ENCODE data around the gene TPPP3. TPM values are rescaled to one million over a fixed set of nuclear protein-coding genes. Genes with fewer than 3 reads are reported as not detected.

The TPPP3 gene
- total and polyA plus RNA-seq, 8 donors = 79.2 to 403 (median 335) TPM

DNA sequence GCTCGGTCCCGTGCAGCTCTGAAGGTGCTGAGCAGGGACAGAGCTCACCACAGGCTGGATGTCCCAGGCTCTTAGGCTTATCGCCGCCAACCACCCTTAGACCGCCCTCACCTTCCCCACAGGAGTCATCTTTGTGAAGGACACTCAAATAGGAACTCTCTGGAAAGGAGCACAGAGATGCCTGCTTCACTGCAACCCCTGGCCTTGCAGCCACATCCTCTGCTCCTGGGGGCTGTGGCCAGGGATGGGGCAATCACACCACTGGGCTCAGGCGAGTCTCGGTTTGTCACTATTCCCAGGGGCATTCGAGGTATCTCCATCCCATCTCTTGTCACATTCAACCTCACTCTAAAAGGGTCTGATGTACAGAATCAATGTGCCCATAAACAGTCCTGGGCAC is 12.0 kb upstream of the TPPP3 start:
- no peaks in the 10 kb centered on the region for H3K36me3 ChIP-seq
- H3K4me1 ChIP-seq = peaks cover 6 to 25% of the 10 kb centered on the region in 2 donors
- no peaks in the 10 kb centered on the region for H3K9me3 ChIP-seq
- ATAC-seq (peak; percentile 39), DNase-seq (no peak)
- H3K27me3 ChIP-seq = no peaks in the 10 kb centered on the region
- no peak overlapping the region for H3K4me3 ChIP-seq
- peak overlapping the region; percentile 71 to 80 for H3K27ac ChIP-seq
- intact Hi-C loops (cut with DNase I) = no loop called here
- TF ChIP-seq, protein P1, sequence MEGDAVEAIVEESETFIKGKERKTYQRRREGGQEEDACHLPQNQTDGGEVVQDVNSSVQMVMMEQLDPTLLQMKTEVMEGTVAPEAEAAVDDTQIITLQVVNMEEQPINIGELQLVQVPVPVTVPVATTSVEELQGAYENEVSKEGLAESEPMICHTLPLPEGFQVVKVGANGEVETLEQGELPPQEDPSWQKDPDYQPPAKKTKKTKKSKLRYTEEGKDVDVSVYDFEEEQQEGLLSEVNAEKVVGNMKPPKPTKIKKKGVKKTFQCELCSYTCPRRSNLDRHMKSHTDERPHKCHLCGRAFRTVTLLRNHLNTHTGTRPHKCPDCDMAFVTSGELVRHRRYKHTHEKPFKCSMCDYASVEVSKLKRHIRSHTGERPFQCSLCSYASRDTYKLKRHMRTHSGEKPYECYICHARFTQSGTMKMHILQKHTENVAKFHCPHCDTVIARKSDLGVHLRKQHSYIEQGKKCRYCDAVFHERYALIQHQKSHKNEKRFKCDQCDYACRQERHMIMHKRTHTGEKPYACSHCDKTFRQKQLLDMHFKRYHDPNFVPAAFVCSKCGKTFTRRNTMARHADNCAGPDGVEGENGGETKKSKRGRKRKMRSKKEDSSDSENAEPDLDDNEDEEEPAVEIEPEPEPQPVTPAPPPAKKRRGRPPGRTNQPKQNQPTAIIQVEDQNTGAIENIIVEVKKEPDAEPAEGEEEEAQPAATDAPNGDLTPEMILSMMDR (IDR thresholded peaks at IDR 0.05) = no peak

DNA sequence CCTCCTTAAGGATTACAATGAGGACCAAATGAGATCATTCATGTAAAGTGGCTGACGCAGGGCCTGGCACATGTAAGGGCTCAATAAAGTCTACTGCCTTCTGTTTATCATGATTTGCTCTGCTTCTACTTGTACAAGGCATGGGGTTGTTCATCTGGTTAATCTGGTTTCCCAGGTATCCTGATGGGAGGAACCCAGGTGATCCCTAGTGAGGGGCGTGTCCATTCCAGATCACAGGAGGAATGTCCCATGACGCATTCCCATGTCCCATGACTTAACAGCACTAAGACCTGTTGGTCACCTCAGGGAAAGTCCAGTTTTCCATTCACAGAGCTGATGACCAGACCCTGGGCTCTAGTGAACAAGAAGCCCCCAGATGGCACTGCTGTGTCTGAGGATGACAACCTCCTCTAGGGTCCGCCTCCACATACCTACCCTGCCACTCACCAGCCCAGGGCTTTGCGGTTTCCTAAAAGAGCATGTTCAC is 11.5 kb upstream of the TPPP3 start:
- TF ChIP-seq, protein P1 (IDR thresholded peaks at IDR 0.05) = no peak
- peak; percentile 84 for ATAC-seq
- H3K9me3 ChIP-seq = no peaks in the 10 kb centered on the region
- no peak overlapping the region for H3K4me3 ChIP-seq
- H3K4me1 ChIP-seq = peaks cover 6 to 28% of the 10 kb centered on the region in 2 donors
- H3K27me3 ChIP-seq = no peaks in the 10 kb centered on the region
- no peaks in the 10 kb centered on the region for H3K36me3 ChIP-seq
- intact Hi-C loops (cut with DNase I) = no loop called here
- peak overlapping the region; percentile 71 to 80 for H3K27ac ChIP-seq
- peak in 1 of 4 donors; percentile 90 for DNase-seq

DNA sequence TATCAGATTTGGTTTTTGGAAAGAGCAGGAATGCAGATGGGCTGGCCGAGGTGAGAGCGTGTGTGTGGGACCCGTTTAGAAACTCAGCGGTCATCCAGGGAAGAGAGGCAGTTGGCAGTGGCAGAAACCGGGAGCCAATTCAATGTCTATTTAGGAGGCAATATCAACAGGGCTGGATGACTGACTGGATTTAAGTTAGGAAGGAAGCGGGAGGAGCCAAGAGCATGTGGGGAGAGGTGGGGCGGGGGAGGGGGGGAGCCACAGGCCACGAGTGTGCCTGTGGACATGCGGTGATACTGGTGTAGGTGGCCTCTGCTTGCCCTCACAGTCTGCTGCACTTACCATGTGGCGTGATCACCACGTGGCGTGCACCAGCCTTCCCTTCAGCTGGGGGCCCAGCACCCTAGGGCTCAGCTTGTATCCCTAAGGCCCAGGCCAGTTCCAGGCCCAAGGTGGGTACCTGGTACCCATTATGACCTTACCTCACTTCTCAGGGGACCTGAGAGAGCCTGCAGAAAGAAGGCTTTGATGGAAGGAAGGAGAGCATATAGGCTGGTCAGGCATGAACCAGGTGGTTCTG is 10.8 kb upstream of the TPPP3 start:
- DNase-seq = no peak
- TF ChIP-seq, protein P1 (IDR thresholded peaks at IDR 0.05) = no peak
- Histone ChIP-seq H3K27me3 (no peaks in the 10 kb centered on the region), H3K36me3 (no peaks in the 10 kb centered on the region), H3K4me1 (peaks cover 11 to 35% of the 10 kb centered on the region in 2 donors), H3K9me3 (no peaks in the 10 kb centered on the region), H3K4me3 (no peak overlapping the region), H3K27ac (peak overlapping the region; percentile 69 to 71)
- intact Hi-C loops (cut with DNase I) = no loop called here
- peak; percentile 4 for ATAC-seq

DNA sequence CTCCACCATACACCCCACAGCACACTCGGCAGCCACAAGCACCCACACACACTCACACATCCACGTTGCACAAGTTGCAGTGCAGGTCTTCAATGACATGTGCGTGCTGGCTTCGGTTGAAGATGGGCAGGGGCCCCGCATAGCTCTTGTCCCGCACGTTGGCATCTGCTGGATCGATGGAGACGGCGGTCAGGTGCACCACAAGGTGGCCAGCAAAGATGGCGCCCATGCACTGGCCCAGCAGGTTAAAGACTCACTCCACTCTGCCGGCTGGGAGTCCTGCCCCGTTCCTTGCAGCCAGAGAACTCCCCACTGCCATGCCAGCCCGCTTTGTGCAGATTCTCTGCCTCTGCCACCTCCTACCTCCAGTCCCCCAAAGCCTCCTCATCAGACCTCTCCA is 7.6 kb upstream of the TPPP3 start:
- H3K4me3 ChIP-seq = no peak overlapping the region
- H3K9me3 ChIP-seq = no peaks in the 10 kb centered on the region
- ATAC-seq = no peak
- no peak for DNase-seq
- H3K27me3 ChIP-seq = peaks cover 0 to 6% of the 10 kb centered on the region in 2 donors
- H3K4me1 ChIP-seq = peaks cover 22 to 33% of the 10 kb centered on the region in 2 donors
- H3K27ac ChIP-seq = no peak overlapping the region
- intact Hi-C loops (cut with DNase I) = no loop called here
- TF ChIP-seq, protein P1 (IDR thresholded peaks at IDR 0.05) = no peak
- H3K36me3 ChIP-seq = no peaks in the 10 kb centered on the region

DNA sequence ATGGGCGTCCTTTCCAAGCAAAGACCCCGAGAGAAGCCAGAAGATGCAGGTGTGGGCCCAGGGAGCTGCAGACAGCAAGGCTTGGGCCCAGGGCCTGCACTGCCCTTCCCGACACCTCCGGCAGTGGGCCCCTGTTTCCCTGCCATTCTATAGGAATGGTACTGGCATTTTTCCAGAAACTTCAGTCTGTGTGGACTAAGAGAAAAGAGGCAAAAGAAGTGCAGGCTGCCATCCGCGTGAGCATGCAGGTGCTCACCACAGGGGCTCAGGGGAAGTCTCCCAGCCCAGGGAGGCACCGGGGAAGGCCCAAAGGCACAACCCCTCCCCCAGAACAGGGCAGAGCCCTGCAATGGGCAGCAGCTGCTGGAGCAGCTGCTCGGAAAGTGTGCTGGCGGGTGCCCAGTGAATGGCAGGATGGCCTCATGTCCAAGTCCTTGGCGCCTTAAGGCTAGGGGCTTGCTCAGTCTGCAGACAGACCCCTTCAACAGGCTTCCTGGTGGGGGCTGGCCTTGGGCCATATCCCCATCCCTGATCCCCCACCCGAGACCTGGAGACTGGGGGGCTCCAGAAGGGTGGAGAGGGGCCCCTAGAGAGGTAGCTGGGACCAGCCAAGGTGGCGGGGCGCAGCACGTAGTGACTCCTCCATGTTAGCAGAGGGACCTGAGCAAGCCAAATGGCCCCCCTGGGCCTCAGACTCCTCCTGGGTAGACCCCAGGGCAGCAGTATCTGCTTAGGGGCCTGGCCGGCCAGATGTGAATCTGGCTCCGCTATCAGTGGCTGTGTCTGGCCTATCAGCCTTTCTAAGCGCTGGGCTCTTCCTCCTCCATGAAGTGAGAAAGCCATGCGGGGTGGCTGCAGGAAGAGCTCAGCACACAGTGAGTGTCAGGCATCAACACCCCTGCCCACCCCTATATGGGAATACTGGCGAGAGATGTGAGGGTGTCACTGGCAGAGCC is 6.7 kb upstream of the TPPP3 start:
- Histone ChIP-seq H3K27me3 (peaks cover 0 to 14% of the 10 kb centered on the region in 2 donors), H3K4me3 (no peak overlapping the region), H3K4me1 (peaks cover 31 to 42% of the 10 kb centered on the region in 2 donors), H3K9me3 (no peaks in the 10 kb centered on the region), H3K36me3 (no peaks in the 10 kb centered on the region), H3K27ac (no peak overlapping the region)
- TF ChIP-seq, protein P1 (IDR thresholded peaks at IDR 0.05) = no peak
- ATAC-seq (no peak), DNase-seq (no peak)
- intact Hi-C loops (cut with DNase I) = no loop called here
